RCC 7860 (cell line): Measurements from ENCODE around the gene TUSC2.
"Not testable (repeated sequence)": the region's sequence is repeated elsewhere in the genome, so short reads cannot be mapped to it uniquely, and the experiment has no call there.

Experiments
- DNase-seq: peaks from one replicate; pipeline ENCODE4 v3.0.0-alpha.2; 2015; ENCODE audit warnings: low spot score
- FAIRE-seq: peaks from 2 replicates; lab custom pipeline; 2012; peaks lifted over from hg19 to GRCh38; lab: Jason Lieb, UNC

The TUSC2 gene

DNA sequence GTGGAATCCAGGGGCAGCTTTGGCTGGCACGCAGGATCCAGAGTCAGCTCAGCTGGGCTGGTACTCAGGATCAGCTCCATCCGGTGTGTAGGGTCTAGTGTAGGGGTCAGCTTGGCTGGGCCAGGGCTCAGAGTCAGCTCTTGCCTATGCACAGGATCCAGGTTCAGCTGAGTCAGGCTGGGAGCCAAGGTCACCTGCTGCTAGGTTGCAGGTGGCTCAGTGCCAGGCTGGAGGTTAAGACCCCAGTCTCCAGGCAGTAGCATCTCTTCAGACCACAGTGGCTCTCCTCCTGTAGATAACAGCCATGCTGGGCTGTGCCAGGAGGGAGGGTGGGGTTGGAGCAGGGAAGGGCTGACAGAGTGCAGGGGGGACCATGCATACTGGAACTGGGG lies 30.6 kb downstream of the TUSC2 start:
- FAIRE-seq = no peak
- DNase-seq = no peak

DNA sequence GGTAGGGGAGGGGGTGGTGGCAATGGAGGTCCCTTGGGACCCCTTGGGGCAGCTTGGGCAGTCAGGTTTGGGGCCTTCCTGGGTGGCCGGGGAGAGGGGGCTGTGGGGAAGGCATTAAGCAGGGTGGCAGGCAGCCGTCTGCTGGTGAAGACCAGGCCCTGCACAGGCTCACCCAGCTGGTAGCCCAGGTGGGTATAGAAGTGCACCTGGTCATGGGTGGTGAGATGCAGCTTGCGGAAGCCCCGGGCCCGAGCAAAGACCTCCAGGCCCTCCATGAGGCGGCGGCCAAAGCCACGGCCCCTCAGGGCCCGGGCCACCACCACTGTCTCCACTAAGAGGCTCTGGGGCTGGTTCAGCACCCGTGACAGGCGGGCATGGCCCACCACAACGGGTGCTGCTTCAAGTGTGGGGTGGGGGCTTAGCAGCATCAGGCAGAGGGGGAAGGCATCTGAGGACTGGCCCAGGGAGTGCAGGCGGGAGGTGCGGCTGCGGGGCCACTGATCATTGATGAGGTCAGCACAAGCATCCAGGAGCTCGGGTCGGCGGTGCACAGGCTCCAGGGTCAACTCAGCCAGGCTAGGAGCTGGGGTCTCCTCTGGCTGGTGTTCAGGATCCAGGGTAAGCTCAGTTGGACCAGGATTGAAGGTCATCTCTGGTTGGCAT lies 31.2 kb downstream of the TUSC2 start:
- FAIRE-seq = no peak
- DNase-seq = no peak

DNA sequence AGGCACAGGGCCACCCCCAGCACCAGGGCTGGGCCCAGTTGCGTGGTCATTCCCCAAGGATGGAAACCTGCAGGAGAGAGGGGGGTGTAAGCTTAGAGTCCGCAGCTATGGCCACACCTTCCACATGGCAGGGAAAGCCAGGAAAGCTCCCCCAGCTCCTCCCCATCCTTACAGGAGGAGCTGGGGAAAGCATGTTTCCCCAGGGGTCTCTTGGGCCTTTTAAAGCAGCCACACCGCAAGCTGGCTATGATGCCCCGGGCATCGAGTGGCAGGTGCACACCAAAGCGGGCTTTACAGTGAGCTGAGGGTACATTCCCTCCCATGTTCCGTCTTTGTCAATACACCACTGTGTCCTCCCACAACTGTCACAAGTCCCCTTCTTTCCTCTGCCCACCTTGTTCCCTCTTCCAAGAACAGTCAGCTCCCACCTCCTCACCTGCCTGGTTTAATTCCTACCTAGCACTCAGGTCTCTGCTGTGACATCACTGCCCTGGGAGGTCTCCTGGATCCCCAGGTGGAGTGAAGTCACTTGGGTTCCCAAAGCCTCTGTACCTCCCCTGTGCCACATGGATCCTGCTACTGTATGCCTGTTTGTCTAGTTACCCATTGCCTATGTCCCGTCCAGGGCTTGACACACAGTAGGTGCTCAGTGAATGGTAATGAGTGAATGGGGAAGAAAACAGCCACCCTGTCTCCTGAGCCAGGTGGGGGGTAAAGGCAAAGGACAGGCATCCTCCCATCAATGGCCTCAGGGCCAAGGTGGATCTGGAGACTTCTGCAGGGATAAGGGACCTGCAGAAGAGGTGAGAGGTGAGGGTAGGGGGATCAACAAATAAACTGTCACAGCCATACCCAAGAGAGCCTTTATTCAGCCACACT lies 32.2 kb downstream of the TUSC2 start:
- FAIRE-seq (no peak), DNase-seq (no peak)

DNA sequence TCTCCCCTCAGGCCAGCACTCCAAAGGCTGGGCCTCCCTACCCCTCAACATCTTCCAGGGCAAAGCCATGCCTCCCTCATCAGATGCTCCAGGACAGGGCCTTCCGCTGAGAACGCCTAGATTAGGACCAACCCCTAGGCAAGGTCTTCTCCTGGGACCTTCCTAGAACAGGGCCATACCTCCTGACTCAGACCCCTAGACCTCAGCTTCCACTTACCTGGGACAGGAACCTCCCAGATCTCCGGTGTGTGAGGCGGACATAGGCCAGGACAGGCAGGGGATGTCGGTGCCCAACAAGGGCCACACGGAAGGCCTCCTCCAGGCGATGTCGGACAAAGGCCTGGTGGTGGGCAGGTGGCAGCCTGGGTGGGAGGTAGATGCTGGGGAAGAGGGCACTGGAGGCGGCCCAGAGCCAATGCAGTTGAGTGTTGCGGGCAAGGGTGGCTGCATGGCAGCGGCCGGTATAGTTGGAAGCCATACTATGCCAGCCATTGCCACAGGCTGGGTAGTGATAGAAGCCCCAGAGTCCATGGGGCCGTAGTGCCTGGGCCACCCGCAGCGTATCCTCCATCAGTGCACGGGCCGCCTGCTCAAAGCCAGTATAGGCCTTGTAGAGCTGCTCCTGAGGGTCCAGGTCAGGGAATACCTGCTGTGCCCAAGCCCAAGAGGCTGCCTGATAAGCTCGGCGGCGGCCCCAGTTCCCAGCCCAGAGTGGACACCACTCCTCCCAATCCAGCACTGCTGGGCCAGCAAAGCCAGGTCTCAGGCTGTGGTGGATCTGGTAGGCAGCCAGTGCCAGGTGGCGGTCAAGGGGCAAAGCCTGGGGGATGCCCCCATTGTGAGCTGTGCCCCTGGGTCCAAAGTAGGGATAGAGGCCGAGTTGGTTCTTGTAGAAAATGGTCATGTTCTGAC lies 33.3 kb downstream of the TUSC2 start:
- FAIRE-seq (no peak), DNase-seq (no peak)

DNA sequence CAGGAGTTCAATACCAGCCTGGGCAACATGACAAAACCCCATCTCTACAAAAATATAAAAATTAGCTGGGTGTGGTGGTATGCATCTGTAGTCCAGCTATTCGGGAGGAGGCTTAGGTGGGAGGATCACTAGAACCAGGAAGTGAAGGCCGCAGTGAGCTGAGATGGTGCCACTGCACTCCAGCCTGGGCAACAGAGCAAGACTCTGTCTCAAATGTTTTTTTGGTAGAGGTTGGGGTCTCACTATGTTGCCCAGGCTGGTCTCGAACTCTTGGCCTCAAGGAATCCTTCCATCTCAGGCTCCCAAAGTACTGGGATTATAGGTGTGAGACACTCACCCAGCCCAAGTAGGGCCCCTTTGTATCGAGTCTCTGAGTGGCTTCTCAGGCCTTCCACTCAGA lies 33.9 kb downstream of the TUSC2 start:
- no peak for DNase-seq
- FAIRE-seq = no peak

DNA sequence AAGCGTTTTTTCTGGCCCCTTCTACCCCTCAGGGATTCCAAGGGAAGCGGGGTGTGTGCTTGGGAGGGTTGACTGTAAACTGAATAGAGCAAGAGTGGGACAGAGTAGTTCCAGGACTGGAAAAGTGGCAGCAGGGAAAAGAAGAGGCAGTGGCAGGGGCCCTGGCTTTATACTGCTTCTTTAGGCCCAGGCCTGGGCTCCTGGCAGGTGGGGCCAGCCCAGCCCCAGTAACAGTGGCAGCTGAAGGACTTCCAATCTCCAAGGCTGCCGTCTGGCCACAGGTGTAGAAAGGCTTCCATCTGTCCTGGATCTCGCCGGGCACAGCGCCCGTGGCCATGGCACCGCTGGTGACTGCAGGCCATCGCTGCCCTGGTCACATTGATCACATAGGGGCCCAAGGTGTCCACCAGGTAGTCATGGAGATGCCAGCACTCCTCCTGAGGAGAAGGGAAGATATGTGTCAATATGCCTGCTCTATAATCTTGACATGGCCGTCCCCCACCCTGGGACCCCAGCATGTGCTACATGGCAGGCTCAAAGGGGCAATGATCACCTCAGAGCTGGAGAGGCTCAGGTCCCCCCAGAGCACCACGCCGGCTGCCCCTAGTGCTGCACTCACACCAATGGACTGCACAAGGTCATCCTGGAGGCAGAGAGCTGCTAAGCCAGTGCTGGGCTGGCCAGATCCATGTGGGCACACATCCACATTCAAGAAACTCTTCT lies 34.8 kb downstream of the TUSC2 start:
- DNase-seq (no peak), FAIRE-seq (no peak)

DNA sequence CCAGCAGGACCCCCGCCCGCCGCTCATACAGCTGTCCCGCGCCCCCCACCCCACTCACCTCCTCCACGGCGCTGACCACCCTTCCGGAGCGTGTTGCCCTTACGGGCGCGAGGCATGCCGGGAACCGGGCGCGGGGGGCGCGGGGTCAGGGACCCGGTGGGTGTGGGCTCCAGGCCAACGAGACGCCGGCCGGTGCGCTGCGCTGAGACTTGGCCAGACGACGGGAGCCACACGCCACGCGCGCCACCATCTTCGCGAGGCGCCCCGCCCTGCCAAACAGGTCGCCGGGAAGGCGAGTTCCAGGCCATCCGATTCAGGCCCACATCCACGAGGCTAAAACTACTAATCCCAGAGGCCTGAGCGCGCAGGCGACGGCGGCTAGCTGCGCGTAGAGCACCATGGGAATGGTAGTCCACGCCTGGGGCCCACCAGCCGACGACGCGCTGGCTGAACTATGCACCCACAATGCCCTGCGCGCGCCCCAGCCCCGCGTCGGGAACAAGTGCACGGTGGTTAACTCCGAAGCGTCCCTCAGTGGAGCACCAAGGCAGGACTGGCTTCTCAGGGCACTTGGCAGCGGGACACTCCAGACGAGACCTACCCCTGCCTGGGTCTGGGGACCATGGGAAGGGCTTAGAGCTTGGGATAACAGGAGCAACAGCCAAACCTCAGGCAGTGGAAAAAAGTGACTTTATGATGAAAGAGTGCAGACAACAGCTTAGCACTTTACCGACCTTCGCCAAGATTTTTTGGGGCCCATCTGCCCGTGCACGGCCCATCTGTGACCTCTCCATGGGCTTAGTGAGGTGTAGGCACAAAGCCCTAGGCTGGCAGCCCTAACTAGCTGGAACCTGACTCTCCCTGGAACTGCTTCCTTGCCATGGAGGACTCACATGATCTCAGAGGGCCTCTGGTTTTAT lies 35.6 kb downstream of the TUSC2 start, which contains the start of gene IFRD2:
Gene IFRD2 (minus strand): TSS at position 271 of the 920 bp plus-strand sequence. CDS start 155 bp downstream, at position 116.
- FAIRE-seq (peak; percentile 73), DNase-seq (peak; percentile 94)

DNA sequence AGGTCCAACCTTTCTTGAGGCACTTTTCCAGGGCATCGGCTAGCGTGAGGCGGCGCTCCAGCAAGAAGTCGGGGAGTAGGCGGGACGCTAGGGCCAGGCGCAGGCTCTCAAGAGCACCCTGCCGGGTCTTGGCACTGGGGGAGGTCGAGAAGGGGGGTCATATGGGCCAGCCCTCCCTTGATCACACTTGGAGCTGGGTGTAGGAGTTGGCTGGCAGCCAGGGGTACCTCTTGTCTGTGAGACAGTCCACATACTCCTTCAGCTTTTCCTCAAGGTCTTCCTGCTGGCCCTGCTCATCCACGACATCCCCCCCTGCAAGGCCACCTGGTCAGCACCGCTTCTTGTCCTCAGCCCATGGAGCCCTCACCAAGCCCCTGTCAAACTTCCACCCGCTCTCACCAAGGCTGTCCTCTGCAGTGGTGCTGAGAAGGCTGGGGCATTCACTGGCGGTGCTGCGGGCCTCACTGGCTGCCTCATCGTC lies 37.8 kb downstream of the TUSC2 start:
- no peak for FAIRE-seq
- no peak for DNase-seq

DNA sequence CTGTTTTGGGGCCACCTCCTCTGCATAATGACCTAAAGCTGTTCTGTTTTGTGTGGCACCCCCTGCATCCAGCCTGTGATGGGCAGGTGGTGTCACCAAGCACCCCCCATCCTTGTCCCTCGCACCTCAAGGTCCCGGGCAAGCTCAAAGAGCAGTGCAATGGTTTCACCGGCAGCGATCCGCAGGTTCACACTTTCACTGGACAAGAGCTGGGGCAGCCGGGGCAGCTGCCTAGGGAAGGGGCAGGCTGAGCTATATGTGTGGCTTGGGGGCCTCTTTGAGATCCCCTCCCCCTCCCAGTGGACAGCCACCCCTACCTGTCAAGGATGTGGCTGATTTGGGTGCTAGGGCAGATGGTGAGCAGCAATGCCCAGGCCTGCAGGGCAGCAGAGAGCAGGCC lies 38.9 kb downstream of the TUSC2 start:
- FAIRE-seq (no peak), DNase-seq (no peak)

DNA sequence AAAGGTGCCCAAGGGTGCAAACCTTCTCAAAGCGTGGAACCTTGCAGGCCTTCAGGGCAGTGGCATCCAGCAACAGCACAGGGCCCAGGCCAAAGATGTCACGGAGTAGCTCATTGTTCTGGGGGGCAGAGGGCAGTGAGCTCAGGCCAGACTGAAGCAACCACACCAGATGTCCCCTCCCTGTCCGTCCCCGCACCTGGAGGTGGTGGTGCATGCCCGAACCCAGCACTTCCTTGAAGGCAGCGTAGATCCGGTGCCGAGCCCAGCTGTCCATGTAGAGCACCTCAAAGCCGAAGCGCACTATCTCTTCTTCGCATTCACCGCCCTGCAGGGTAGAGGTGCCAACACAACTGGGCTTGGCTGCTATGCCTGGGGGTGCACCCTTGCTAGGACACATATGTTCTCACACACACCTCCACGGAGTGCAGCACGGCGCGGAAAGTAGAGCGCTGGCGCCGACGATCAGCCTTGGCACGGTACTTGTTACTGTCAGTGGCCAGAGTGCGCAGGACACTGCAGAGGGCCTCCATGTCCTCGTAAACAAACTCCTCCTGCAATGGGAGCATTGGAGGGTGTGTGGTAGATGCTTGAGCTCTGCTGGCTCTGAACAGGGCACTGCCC lies 39.5 kb downstream of the TUSC2 start:
- DNase-seq (no peak), FAIRE-seq (no peak)

DNA sequence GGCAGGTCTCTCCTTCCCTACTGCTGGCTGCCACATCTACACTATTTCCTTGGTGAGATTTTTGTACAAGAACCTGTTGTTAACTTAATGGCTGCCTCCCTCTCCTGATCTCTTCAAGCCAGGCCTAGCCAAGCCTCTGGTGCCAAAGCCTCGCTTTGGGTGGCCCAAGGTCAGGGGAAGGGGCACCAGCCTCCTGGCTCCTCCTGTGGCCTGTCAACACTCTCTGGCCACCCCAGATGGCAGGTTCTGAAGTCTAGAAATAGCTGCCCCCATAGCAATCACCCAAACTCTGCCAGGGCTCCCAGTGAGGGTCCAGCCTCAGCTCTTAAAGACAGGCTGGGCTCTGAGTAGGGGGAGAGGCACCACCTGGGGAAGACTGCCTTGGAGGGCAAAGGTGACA lies 40.8 kb downstream of the TUSC2 start:
- DNase-seq = no peak
- no peak for FAIRE-seq

DNA sequence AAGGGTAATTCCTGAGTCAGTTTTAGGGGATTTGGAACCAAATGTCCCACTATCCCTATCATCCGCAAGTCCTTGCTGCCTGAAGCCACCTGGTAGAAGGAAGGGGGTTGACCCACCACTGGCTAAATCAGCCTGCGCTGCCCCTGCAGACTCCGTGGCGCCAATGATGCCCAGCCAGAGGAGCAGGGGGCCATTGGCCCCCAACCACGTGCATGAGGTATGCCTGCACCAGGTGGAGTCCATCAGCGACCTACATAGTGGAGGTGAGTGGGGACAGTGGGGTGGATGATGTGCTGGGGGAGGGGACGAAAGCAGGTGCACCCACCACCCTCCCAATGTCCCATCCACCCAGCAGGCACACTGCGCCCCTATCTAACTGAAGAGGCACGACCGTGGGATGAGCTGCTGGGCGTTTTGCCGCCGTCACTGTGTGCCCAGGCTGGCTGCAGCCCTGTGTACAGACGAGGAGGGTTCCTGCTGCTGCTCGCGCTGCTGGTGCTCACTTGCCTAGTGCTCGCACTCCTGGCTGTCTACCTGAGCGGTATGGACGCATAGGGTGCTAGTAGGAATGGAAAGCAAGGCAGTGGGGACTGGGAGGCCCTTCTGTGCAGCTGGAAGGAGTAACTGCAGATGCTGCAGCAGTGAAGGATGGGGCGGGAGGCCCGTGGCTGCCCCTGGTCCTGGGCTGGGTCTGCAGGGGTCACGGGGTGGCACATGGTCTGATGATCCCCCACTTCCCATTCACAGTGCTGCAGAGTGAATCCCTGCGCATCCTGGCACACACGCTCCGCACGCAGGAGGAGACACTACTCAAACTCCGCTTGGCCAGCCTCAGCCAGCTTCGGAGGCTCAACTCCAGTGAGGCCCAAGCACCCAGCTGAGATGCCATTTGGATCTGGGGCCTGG lies 41.4 kb downstream of the TUSC2 start:
- no peak for DNase-seq

DNA sequence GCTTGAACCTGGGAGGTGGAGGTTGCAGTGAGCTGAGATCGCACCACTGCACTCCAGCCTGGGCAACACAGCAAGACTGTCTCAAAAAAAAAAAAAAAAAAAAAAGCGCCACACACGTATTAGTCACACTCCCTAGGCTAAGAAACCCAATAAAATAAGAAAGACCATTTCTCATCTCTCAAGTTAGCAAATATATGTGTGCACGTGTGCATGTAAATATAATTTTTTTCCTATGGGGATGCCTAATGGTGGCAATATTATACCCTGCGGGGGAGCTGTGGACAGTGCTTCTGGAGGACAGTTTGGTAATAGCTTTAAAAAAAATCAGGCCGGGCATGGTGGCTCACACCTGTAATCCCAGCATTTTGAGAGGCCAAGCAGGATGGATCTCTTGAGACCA lies 43.9 kb downstream of the TUSC2 start:
- not testable (repeated sequence) for FAIRE-seq, DNase-seq

More for the DNA sequence above, 41.4 kb downstream of the TUSC2 start:
- FAIRE-seq = no peak

DNA sequence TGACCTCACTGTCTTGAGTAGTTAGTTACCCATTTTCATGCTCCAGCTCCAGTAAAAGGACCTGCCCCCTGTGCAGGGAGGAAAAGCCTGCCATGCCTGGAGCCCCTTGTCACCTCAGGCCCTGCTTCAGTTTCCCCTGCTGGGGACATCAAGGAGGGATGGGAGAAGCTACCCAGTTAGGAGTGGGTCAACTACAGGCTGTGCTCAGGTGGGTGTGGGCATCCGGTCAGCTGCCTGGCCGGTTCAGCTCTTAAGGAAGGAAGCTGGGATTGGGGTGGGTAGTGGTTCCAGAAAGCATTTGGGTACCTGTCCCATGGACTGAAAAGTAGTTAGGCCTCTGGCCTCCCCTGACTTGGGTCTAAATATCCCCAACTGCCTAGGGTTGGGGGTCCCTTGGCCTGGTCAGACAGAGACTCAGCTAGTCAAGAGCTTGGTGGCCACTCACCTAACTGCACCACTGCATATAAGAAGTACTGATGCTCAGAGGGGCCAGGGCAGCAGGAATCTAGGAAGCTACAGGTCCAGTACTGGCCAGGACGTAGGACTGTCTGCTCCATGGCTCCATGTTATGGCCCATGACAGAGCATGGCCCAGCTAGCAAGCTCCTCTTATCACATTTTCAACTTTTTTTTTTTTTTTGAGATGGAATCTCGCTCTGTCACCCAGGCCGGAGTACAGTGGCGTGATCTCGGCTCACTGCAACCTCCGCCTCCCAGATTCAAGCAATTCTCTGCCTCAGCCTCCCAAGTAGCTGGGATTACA lies 48.6 kb downstream of the TUSC2 start:
- no peak for DNase-seq
- FAIRE-seq = no peak

DNA sequence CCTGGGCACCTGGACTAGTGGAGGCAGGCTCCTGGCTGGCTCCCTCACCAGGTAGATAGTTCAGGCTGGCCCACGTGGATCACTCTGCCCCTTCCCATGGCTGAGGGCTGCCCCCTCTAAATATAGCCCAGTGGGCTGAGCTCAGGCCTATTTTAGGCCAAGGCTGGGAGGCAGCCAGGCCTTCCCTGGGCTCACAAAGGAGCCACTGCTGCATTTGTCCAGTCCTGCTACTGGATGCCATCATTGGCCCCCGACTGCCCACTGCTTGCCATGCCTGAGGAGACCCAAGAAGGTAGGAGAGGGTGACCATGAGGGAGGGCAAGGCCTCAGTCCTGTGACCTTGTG lies 49.2 kb downstream of the TUSC2 start, which contains the start of gene LSMEM2:
Gene LSMEM2 (plus strand): TSS at position 208 of the 345 bp plus-strand sequence. CDS start 27 bp downstream, at position 235.
- FAIRE-seq = no peak
- DNase-seq = no peak

DNA sequence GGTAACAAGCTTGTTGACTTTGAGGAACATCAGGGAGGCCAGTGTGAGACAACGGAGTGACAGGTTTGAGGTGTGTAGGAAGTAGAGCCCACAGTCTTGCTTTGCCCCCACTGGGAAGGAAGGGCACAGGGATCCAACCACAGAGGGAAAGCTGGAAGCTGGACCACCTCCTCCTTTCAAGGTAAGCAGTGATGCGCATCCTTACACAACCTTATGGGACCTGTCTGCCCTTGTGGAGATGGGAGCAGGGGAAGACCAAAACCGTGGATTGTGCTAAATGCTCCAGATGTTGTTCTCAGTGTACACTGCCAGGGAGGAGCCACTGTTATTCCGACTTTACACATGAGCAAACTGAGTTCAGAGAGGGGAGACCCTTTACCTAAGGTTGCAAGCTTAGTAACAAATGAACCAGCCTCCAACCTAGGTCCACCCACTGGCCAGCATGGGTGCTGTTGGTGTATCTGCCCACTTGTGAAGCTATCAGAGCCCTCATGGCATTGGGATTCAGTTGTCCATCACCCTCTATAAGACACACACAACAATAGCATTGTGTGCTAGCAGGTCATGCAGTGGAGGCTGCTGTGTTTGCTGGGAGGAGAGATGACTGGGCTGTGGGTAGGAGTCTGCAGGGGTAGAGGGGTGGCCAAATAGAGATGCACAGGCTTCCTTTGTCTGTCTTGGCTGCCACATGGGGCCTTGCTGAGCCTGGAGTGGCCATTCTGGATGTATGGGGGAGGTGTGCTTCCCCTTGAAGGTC lies 49.7 kb downstream of the TUSC2 start:
- FAIRE-seq (no peak), DNase-seq (no peak)
